C4-2B (cell line): ENCODE results near the gene SHISAL1.

Experiments used
- ZFX ChIP-seq: fragments of 450-650 bp; IDR thresholded peaks from 2 replicates; pipeline ENCODE4 v1.6.1; 2017
- TF ChIP-seq, protein P1 (sequence below): fragments of 450-650 bp; conservative IDR thresholded peaks from 2 replicates; pipeline ENCODE4 v1.5.1; 2017; ENCODE audit warnings: mild to moderate bottlenecking

- TF ChIP-seq, protein P1, sequence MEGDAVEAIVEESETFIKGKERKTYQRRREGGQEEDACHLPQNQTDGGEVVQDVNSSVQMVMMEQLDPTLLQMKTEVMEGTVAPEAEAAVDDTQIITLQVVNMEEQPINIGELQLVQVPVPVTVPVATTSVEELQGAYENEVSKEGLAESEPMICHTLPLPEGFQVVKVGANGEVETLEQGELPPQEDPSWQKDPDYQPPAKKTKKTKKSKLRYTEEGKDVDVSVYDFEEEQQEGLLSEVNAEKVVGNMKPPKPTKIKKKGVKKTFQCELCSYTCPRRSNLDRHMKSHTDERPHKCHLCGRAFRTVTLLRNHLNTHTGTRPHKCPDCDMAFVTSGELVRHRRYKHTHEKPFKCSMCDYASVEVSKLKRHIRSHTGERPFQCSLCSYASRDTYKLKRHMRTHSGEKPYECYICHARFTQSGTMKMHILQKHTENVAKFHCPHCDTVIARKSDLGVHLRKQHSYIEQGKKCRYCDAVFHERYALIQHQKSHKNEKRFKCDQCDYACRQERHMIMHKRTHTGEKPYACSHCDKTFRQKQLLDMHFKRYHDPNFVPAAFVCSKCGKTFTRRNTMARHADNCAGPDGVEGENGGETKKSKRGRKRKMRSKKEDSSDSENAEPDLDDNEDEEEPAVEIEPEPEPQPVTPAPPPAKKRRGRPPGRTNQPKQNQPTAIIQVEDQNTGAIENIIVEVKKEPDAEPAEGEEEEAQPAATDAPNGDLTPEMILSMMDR, result no peak
- TF ChIP-seq ZFX, result no peak
Observed at GRCh38 chr22:44275631-44275995, 37.1 kb downstream of the SHISAL1 start.
